GM21825 (cell line): Measurements from ENCODE around the gene TSPYL2.

Experiments
- ATAC-seq: cut with Tn5 transposase; IDR thresholded peaks from one replicate; pipeline ENCODE4 v1.9.1; 2021; ENCODE audit warnings: mild to moderate bottlenecking, moderate library complexity; ENCODE audit not compliant: unreplicated experiment

TSPYL2 gene

DNA sequence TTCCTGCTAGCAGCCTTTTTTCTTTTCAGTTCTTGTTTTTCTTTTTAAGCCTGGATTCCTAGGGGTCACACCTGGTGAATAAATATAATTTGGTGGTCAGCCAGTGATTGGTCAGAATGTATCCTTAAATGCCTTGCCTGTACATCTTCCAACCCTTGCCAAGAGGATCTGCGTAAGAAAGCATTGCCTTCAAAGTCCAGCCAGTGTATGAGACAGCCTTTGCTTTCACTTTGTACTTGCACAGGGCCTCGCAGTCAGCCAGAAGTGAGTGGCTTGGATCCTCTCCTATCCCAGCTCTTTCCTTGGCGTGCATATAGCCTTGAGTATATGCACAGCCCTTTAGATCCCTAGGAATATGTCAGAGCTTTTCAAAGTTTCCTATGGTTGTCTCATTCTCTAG lies 33.9 kb downstream of the TSPYL2 start:
- ATAC-seq = no peak

DNA sequence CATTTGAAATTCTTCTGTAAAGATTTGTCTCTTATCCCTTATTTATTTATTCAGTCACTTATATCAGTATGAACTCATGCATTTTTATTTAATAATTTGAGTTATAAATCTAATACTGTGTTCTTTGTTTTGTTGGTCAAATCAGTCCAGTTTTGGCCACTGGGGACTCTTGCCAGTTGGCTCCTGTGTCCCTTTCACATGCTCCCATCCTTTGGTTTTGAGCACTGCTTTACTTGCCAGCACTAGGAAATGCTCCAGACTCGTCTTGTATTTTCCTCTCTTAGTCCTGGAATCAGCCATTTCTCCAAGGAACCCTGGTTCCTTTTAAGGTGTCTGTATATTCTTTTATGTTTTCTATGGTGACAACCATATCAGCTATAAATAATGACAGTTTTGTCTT lies 39.8 kb downstream of the TSPYL2 start:
- ATAC-seq = no peak

DNA sequence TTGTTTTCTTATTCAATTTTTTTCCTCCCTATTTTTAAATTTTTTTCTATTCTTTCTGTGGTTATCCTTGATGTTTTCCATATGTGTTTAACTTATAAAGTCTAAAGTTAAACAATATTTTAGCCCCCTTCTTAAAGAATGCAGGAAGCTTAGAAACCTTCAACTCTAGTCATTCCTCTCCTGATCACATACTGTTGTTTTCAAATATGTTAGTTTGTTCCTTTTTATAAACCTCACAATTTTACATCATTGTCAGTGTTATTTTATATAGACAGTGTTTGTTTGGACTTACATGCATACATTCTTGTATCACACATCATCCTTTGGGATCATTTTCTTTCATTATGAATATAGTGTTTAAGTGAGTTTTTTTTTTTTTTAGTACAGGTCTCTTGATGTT lies 43.3 kb downstream of the TSPYL2 start:
- no peak for ATAC-seq

DNA sequence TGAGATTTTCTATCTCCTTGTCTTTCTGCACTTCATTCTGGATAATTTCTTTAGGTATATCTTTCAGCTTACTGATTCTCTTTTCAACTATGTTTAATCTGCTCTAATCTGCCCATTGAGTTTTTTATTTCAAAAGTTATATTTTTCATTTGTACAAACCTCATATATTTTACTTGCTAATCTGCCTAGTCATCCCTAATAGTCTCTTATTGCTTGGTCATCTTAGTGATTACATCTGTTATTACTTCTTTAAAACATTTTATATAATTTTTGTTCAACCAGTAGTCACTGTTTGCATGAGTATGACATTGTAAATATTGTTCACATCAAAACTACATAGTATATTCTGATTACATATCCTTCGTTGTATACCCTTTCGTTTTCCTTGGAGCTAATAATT lies 44.2 kb downstream of the TSPYL2 start:
- ATAC-seq = no peak

DNA sequence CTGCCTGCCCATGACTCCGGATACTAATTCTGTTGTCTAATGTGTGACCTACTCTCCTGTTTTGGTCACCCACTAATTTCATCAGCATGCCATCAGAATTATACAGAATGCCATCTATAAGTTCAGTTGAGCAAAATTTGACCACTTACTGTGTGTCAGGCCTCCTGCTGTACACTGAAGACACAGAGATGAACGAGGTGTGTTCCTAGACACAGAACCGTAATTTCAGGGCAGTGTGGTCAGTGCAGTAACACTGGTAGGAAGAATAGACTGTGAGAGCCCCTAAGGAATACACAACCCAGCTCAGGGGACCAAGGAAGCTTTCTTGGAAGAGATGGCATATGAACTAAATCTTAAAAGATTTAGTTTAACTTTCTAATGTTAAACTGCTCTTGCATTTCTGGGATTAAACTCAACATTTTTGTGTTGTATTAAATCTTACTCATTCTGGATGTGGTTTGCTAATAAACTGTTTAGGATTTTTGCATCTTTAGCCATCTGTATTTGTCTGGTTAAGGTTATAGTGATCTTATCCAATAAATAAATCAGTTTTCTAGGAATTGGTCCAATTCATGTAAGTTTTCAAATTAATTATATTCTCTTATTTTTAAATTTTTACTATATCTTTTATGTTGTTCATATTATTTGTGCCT lies 46.1 kb downstream of the TSPYL2 start:
- no peak for ATAC-seq

DNA sequence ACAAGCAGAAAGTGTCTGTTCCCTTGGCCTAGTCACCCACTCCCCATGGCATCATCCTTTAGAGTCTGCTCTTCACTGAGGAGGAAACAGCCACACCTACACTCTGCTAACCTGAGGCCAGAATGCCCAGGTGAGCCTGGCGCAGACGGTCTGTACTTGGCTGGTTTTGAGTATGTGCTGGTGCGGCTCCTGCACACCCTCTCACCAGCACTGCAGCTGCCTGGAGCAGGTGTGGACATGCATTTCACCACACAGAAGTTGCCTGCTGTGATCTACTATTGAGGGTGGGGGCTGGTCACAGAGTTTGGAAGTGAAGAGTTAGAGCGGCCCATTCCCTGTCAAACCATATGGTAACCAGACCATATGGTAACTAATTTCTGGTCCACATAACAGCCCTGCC lies 51.2 kb downstream of the TSPYL2 start:
- ATAC-seq = no peak

DNA sequence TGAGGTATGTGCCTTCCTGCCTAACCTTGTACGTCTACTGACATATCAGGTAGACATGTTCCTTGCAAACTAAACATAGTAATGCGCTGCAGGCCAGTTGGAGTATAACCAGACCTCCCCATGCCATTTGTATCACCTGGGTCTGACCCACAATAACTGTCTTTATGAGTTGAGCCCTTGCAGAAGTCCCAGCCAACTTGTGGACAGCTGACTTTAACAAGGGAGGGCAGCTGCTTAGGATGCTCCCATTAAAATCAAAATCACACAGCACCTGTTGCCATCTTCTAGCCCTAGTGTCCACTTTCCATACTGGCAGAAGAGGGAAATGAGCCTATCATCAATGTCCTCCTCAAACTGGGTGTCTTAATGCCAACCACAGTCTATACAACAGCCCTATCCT lies 53.4 kb downstream of the TSPYL2 start:
- no peak for ATAC-seq
